GM23248 (cell line): ENCODE results near the gene CNTNAP5.

Source experiments
- EZH2 ChIP-seq: fragments of 200-600 bp; sonication (generic); IDR thresholded peaks from 2 replicates; pipeline ENCODE4 v1.6.1; 2018; ENCODE audit warnings: antibody characterized with exemption, mild to moderate bottlenecking; ENCODE audit not compliant: insufficient read depth, poor library complexity, severe bottlenecking
- EZH2phosphoT487 ChIP-seq: fragments of 200-600 bp; sonication (generic); IDR thresholded peaks from 2 replicates; pipeline ENCODE4 v1.6.1; 2018; ENCODE audit warnings: antibody characterized with exemption, moderate library complexity, mild to moderate bottlenecking, low read depth; ENCODE audit not compliant: insufficient read depth

DNA sequence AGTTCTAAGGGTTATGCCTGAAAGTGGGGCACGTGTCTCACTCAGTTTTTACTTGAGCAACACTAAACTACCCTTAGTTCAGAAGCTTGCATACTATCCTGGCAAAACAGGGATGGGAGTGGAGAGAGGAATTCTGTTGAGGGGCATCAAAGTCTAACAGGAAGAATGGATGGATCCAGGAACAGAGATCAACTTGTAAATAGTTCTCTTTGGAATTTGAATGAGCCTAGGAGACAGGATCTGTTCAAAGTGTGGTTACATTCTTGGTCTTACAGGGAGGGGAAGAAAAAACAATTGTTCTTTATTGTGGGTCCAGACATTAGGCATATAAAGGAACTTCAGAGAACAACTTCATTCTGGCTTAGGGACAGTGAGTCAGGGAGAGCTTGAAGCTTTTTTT lies 560.2 kb downstream of the CNTNAP5 start:
- TF ChIP-seq EZH2phosphoT487 (no peak), EZH2 (no peak)
